Epidermal melanocyte (primary cell): ENCODE data around the gene INPP4A.
"Not testable (repeated sequence)": the region's sequence is repeated elsewhere in the genome, so short reads cannot be mapped to it uniquely, and the experiment has no call there.

Experiments
- DNase-seq: peaks from one replicate; pipeline ENCODE4 v3.0.0; 2011; ENCODE audit warnings: low spot score; ENCODE audit not compliant: insufficient read length

Gene INPP4A

GRCh38 chr2:98444436-98445176 lies at the start of gene INPP4A:
TSS of gene INPP4A (plus strand) at chr2:98444858. CDS start at chr2:98520049, 75,191 bp downstream.
- peak; percentile 74 for DNase-seq

- no peak for DNase-seq
Observed at GRCh38 chr2:98395977-98396376, 48.7 kb upstream of the INPP4A start.

- DNase-seq, result no peak
Observed at GRCh38 chr2:98396745-98397355, 47.8 kb upstream of the INPP4A start.

- no peak for DNase-seq
Observed at GRCh38 chr2:98399140-98399539, 45.5 kb upstream of the INPP4A start.

- DNase-seq, result no peak
Observed at GRCh38 chr2:98403878-98404277, 40.8 kb upstream of the INPP4A start.

- no peak for DNase-seq
Observed at GRCh38 chr2:98404556-98405250, 40.0 kb upstream of the INPP4A start.

GRCh38 chr2:98405301-98405700 lies 39.4 kb upstream of the INPP4A start:
- no peak for DNase-seq

- DNase-seq, result no peak
Observed at GRCh38 chr2:98408155-98408554, 36.5 kb upstream of the INPP4A start.

- DNase-seq, result peak; percentile 48
Observed at GRCh38 chr2:98412751-98413458, 31.8 kb upstream of the INPP4A start.

- not testable (repeated sequence) for DNase-seq
Observed at GRCh38 chr2:98414246-98414645, 30.4 kb upstream of the INPP4A start.

GRCh38 chr2:98415719-98416248 lies 28.9 kb upstream of the INPP4A start:
- not testable (repeated sequence) for DNase-seq

- DNase-seq, result no peak
Observed at GRCh38 chr2:98416383-98417159, 28.1 kb upstream of the INPP4A start.

- no peak for DNase-seq
Observed at GRCh38 chr2:98419544-98419943, 25.1 kb upstream of the INPP4A start.

- DNase-seq, result no peak
Observed at GRCh38 chr2:98419977-98420725, 24.5 kb upstream of the INPP4A start.

- DNase-seq, result no peak
Observed at GRCh38 chr2:98422449-98422848, 22.2 kb upstream of the INPP4A start.

- DNase-seq, result no peak
Observed at GRCh38 chr2:98426771-98427170, 17.9 kb upstream of the INPP4A start.

- DNase-seq, result no peak
Observed at GRCh38 chr2:98432145-98432544, 12.5 kb upstream of the INPP4A start.

GRCh38 chr2:98433363-98433964 lies 11.2 kb upstream of the INPP4A start:
- DNase-seq, result no peak

- DNase-seq, result no peak
Observed at GRCh38 chr2:98434492-98434891, 10.2 kb upstream of the INPP4A start.

- DNase-seq, result not testable (repeated sequence)
Observed at GRCh38 chr2:98435670-98436069, 9.0 kb upstream of the INPP4A start.
